GM12875 (cell line): ENCODE measurements around the gene RXRG.

Experiments used
- H3K4me3 ChIP-seq: one replicate; pipeline ENCODE4 v1.5.1; 2011; ENCODE audit warnings: low read depth, low read length, control low read depth
- CTCF ChIP-seq: IDR thresholded peaks from 2 replicates; pipeline ENCODE4 v1.5.1; 2011; ENCODE audit warnings: low read depth, mild to moderate bottlenecking, control low read depth, inconsistent platforms, low read length, moderate library complexity, borderline replicate concordance; ENCODE audit not compliant: insufficient read depth

The RXRG gene

GRCh38 chr1:165383599-165384405 lies 61.1 kb downstream of the RXRG start:
- TF ChIP-seq CTCF: no peak
- H3K4me3 ChIP-seq: no peak overlapping the region

- no peak overlapping the region for H3K4me3 ChIP-seq
- TF ChIP-seq CTCF: no peak
Observed at GRCh38 chr1:165383067-165383466, 61.9 kb downstream of the RXRG start.

GRCh38 chr1:165381745-165382505 lies 63.0 kb downstream of the RXRG start:
- TF ChIP-seq CTCF: no peak
- no peak overlapping the region for H3K4me3 ChIP-seq

GRCh38 chr1:165376811-165377311 lies 68.1 kb downstream of the RXRG start:
- no peak for TF ChIP-seq CTCF
- H3K4me3 ChIP-seq: no peak overlapping the region

- H3K4me3 ChIP-seq: no peak overlapping the region
- no peak for TF ChIP-seq CTCF
Observed at GRCh38 chr1:165376041-165376810, 68.7 kb downstream of the RXRG start.

GRCh38 chr1:165375623-165376022 lies 69.3 kb downstream of the RXRG start:
- TF ChIP-seq CTCF: no peak
- no peak overlapping the region for H3K4me3 ChIP-seq
